HS-5 (cell line): Measurements from ENCODE around the gene NCKAP5.

ENCODE experiments used
- DNase-seq: peaks from one replicate; pipeline ENCODE4 v3.0.0-alpha.2; 2012; ENCODE audit warnings: low read depth

NCKAP5 gene

GRCh38 chr2:132664096-132664495 lies 904.2 kb downstream of the NCKAP5 start:
- no peak for DNase-seq

- no peak for DNase-seq
These were observed 905.5 kb downstream of the NCKAP5 start for GRCh38 chr2:132662732-132663131.

- DNase-seq = no peak
These were observed 908.9 kb downstream of the NCKAP5 start for GRCh38 chr2:132659331-132659730.

DNA sequence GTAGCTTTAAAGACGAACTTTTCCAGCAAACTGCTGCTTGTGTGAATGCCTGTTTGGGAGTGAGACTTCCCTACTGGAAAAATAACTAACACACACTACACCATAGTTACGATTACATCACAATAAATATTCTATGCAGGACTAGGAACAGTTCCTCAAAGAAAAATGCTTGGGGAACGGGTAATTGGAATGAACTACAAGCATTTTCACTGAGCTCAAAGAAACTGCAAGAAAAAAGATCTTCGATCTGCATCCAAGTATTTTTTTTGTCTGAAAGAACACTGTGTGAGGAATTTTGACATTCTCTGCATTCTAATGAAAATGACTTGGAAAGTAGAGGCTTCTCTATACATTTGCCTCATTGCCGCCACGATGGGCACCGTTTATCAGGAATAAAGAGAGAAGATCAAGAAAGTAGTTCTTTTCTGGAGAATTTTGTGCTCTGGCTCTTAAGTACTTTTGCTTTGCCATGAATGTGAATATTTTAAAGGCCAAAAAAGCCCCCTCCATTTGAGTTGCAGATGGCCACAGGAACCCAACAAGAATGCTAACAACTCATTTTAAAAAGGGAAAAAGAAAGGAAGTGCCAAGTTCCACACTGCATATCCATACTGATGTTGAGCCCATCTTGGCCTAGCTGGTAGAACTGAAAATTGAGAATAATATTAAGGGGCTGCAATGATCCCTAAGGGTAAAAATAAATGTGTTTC lies 911.8 kb downstream of the NCKAP5 start:
- DNase-seq = no peak

DNA sequence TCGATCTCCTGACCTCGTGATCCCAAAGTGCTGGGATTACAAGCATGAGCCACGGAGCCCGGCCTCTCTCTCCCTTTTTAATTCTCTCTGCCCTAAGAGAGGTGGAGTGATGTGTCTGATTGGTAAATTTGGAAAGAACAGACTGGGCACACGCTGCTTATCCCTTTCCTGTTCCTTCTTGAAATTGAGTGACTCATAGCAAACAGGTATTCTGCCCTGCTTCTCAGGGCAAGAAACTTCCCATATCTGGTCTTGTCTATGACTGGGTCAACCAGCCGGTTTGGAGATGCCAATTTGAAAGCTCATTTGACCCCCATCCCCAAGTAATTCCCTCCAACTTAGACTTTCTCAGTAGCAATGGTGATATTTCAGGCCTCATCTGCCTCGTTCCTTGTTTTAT lies 913.3 kb downstream of the NCKAP5 start:
- DNase-seq = no peak

DNA sequence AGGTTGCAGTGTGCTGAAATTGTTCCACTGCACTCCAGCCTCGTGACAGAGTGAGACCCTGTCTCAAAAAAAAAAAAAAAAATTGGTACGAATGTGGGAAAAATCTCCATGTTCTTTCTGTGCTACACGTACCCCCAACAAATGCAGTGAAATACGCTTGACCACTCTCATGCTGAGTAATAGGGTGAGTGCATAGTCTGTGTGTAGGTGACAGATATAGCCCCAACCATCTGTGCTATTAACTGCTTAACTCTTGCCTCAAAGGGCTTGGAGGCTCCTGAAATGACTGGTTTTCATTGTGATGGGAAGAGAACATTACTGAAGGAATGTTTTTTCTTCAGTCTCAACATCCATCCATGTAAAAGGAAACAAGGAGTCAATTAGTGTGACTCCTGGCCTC lies 913.9 kb downstream of the NCKAP5 start:
- no peak for DNase-seq

- no peak for DNase-seq
These were observed 915.8 kb downstream of the NCKAP5 start for GRCh38 chr2:132652474-132652873.

GRCh38 chr2:132651115-132652045 lies 916.9 kb downstream of the NCKAP5 start:
- no peak for DNase-seq

DNA sequence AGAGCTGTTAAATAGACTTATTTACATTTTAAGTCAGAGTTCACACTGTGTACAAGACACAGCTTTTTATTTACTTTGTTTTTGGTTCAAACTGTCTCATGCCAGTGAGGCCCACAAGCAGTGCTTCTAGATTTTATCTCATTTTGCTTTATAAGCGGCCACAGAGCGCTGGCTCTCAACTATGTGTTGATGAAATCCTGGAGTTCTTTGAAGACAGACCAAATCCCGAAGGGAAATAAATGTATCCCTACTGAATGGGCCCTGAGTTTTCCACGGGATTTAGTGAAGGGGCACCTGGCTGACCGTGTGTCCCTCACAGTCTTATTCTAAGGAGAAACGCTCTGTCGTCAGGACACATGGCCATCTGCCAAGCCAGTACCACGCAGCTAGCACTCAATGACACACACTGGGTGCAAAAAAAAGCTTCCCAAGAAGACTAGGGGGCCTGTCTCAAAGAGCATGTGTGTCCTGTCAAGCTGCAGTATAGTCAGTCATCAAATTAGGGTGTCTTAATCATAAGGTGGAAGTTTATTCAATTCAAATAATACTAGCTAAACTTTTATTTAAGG lies 921.6 kb downstream of the NCKAP5 start:
- no peak for DNase-seq

DNA sequence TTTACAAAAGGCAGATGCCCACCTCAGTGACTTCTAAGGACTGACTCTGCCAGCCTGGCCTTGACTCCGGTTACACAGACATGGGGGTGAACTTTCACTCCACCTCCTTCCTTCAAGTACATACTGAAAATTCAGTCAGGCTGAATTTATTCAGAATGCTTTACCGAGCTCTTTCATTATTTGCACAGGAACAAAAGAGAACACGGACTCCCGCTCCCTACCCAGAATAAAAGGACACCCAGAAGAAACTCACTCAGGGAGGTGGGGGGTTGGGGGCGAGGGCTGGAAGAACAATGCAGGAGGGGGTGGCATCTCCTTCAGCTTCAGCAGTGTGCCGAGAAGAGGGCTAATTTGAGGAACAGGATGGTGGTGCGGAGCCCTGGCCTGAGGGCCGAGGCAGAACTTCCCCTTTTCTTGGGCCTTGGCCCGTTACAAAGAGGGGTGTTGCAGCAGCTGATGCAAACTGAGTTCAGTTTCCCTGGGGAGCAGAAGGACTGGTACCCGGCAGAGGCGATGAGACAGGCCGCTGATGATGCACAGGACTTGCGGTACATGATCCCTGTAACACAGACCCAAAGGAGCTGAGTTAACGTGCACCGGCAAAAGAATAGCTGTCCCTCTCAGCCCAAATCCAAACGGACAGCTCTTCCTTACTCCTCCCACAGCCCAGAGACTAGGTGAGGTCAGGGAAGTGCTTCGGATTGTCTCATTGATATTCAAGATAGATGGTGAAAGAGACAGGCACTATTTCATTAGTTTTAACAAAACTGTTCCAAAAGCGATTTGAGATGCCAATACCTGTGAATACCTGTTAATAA lies 922.3 kb downstream of the NCKAP5 start:
- DNase-seq = no peak

GRCh38 chr2:132645176-132645575 lies 923.1 kb downstream of the NCKAP5 start:
- DNase-seq = no peak

DNA sequence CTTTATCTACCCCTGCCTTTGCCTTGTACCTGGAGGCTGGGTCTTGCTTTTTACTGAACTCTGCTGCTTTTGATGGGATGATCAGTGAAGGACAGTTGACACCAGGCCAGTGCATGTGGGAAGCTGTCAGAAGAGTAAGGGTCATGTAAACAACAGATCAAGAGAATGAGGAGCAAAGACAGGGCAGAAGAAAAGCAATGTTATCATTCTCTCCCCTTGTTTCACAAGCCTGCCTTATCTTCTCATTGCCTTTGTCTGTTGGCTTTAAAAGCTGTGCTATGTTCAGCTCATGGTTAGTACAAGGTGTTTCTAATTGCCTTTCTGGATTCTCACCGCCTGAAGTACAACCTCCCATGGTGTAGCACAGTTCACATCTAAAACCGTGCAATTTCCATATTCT lies 925.8 kb downstream of the NCKAP5 start:
- DNase-seq = no peak

DNA sequence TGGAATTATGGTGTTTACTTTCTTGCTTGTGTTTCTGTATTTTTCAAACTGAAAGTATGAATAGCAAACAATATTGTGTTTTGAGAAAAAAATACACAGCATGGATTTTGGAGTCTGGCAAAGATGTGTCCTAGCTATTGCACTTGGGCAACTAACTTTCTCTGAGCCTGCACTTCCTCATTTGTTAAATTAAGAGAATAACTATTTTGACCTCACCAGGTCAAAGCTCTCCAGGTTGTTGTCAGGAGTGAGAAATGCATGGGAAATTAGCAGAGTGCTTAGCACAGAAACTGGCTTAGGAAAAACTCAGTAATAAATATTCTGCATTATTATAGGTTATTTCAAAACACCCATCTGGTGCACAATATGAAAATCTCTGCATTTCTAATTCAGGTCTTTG lies 926.4 kb downstream of the NCKAP5 start:
- DNase-seq = no peak

DNA sequence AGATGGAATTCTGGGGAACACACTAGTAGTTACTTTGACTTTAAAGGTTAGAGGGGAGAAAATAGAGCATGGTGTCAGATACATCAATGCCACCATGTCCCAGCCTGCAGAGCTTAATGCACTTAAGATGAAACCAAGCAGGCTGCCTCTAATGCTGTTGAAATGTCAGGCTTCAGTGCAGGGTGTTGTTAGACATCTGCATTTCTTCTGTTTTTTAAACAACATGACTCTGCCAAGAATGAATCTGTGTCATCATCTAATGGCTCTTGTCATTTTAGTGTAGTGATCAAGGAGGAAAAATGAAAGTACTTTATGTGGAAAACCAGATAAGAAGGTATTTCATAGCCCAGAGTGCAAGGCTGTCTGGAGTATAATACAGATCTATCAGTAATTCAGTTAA lies 928.1 kb downstream of the NCKAP5 start:
- DNase-seq = no peak

GRCh38 chr2:132638313-132639040 lies 929.8 kb downstream of the NCKAP5 start:
- no peak for DNase-seq

DNA sequence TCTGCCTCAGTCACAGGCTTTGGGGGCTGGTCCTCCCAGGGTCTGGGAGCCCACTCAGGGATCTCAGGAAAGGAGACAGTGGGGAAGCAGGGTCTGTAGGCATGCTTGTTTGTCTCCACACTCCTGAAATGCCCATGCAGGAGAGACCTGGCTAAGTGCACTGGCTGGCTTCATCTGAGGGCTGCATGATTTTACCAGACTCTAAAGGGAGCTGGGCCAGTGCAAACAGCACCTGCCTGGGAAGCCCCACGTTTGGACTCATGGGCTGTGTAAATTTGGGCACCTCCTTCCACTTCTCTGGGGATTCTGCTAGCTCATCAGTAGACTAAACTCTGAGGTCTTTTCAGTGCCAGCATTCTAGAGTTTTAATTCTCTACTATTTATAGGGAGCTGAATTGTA lies 931.9 kb downstream of the NCKAP5 start:
- DNase-seq = no peak

GRCh38 chr2:132633635-132634034 lies 934.6 kb downstream of the NCKAP5 start:
- no peak for DNase-seq

DNA sequence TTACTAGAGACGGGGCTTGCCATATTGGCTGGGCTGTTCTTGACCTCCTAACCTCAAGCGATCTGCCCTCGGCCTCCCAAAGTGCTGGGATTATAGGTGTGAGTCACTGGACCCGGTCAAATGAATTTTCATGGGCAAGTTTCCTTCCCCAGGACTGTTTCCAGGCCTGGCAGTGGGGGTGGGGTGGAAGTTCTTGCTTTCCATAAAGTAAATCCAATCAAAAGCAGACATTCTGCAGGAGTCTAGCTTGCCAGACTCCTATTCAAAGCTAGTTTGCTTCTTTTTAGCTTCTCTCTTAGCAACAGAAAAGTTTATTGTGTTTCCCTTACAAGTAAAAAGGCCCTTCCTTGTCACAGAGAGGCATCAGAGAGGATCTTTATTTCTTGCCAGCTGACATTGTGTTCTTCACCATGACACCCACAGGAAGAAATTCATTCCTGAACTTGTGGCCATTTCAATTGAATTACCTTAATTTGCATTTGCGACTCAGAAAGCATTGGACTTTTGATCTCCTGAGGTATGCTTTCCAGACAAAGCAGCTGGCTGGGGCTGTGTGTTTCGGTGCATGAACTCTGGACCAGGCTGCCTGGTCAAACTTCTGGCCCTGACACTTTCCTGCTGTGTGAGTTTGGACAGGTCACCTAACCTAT lies 936.1 kb downstream of the NCKAP5 start:
- DNase-seq = no peak

GRCh38 chr2:132627536-132627935 lies 940.7 kb downstream of the NCKAP5 start:
- no peak for DNase-seq

- DNase-seq = no peak
These were observed 945.0 kb downstream of the NCKAP5 start for GRCh38 chr2:132623096-132623839.
